ENCODE measurements around the gene LTC4S. TPM values are rescaled to one million over a fixed set of nuclear protein-coding genes. Genes with fewer than 3 reads are reported as not detected.

The LTC4S gene
- total RNA-seq, 6 donors from 2014 or later = 6.7 to 33.1 (median 21.3) TPM

- Histone ChIP-seq H3K27me3 (no peaks in the 10 kb centered on the region), H3K4me3 (no peak overlapping the region), H3K36me3 (peaks cover 17 to 36% (median 34%) of the 10 kb centered on the region in 4 donors), H3K4me1 (peaks cover 35 to 53% (median 40%) of the 10 kb centered on the region in 4 donors), H3K27ac (peak overlapping the region in 2 of 4 donors; percentile 21 to 93), H3K9me3 (no peaks in the 10 kb centered on the region)
- ATAC-seq (ENCODE audit: low FRiP score in 2 of 2) (no peak), DNase-seq (no peak)
- WGBS, 2 donors = 66 to 81% methylated on average over 6 to 11 of the region's 11 CpGs
- no peak for TF ChIP-seq CTCF (IDR thresholded peaks at IDR 0.05)
Observed at GRCh38 chr5:179802950-179803562, 9.3 kb downstream of the LTC4S start.

- H3K27me3 ChIP-seq = no peaks in the 10 kb centered on the region
- ATAC-seq (ENCODE audit: low FRiP score in 2 of 2) (no peak), DNase-seq (peak; percentile 58 to 71)
- H3K36me3 ChIP-seq = peaks cover 11 to 27% (median 25%) of the 10 kb centered on the region in 4 donors
- H3K4me3 ChIP-seq = peak overlapping the region in 1 of 4 donors; percentile 99
- 44 to 54% methylated on average over 7 to 12 of the region's 18 CpGs for WGBS, 2 donors
- no peaks in the 10 kb centered on the region for H3K9me3 ChIP-seq
- H3K4me1 ChIP-seq = peaks cover 37 to 58% (median 41%) of the 10 kb centered on the region in 4 donors
- H3K27ac ChIP-seq = peak overlapping the region in 3 of 4 donors; percentile 21 to 97 (median 93)
- no peak for TF ChIP-seq POLR2A (IDR thresholded peaks at IDR 0.05)
- TF ChIP-seq CTCF (IDR thresholded peaks at IDR 0.05) = no peak
- no peak for TF ChIP-seq POLR2AphosphoS5 (IDR thresholded peaks at IDR 0.05)
- TF ChIP-seq EP300 (IDR thresholded peaks at IDR 0.05) = no peak
Observed at GRCh38 chr5:179803651-179804554, 10.1 kb downstream of the LTC4S start.

- H3K36me3 ChIP-seq = peaks cover 4 to 21% (median 19%) of the 10 kb centered on the region in 4 donors
- no peaks in the 10 kb centered on the region for H3K9me3 ChIP-seq
- ATAC-seq (ENCODE audit: low FRiP score in 2 of 2) = no peak
- H3K27me3 ChIP-seq = no peaks in the 10 kb centered on the region
- 81 to 91% methylated on average over 6 to 8 of the region's 8 CpGs for WGBS, 2 donors
- TF ChIP-seq POLR2AphosphoS5 (IDR thresholded peaks at IDR 0.05) = no peak
- no peak for TF ChIP-seq EP300 (IDR thresholded peaks at IDR 0.05)
- TF ChIP-seq POLR2A (IDR thresholded peaks at IDR 0.05) = no peak
- no peak for TF ChIP-seq CTCF (IDR thresholded peaks at IDR 0.05)
- peak overlapping the region in 3 of 4 donors; percentile 12 to 97 (median 93) for H3K27ac ChIP-seq
- peak overlapping the region in 1 of 4 donors; percentile 99 for H3K4me3 ChIP-seq
- no peak for DNase-seq
- H3K4me1 ChIP-seq = peaks cover 37 to 58% (median 41%) of the 10 kb centered on the region in 4 donors
Observed at GRCh38 chr5:179804555-179804947, 10.8 kb downstream of the LTC4S start.

GRCh38 chr5:179805070-179805528 lies 11.3 kb downstream of the LTC4S start:
- Histone ChIP-seq H3K27ac (peak overlapping the region; percentile 90 to 97 (median 94)), H3K4me3 (peak overlapping the region; percentile 75 to 99 (median 86)), H3K4me1 (peaks cover 37 to 58% (median 41%) of the 10 kb centered on the region in 4 donors), H3K9me3 (no peaks in the 10 kb centered on the region), H3K36me3 (peaks cover 0 to 15% (median 14%) of the 10 kb centered on the region in 4 donors), H3K27me3 (no peaks in the 10 kb centered on the region)
- 37 to 58% methylated on average over 5 to 9 of the region's 9 CpGs for WGBS, 2 donors
- no peak for DNase-seq
- peak in 1 of 2 donors; percentile 1 for ATAC-seq (ENCODE audit: low FRiP score in 2 of 2)
- TF ChIP-seq CTCF (IDR thresholded peaks at IDR 0.05) = no peak
- no peak for TF ChIP-seq POLR2AphosphoS5 (IDR thresholded peaks at IDR 0.05)
- no peak for TF ChIP-seq POLR2A (IDR thresholded peaks at IDR 0.05)
- no peak for TF ChIP-seq EP300 (IDR thresholded peaks at IDR 0.05)
